Osteoblast (primary cell): ENCODE measurements around the gene SALL1. TPM values are rescaled to one million over a fixed set of nuclear protein-coding genes. Genes with fewer than 3 reads are reported as not detected.

Source experiments
- DNase-seq: peaks from one replicate; pipeline ENCODE4 v3.0.0; 2011; ENCODE audit warnings: low spot score, mixed read lengths; ENCODE audit not compliant: insufficient read length; ENCODE audit errors: missing footprints
- H2AFZ ChIP-seq: 2 replicates; pipeline ENCODE4 v1.6.0; 2011; ENCODE audit warnings: mild to moderate bottlenecking, low read length
- H3K27ac ChIP-seq: 2 replicates; pipeline ENCODE4 v1.5.1; 2011; ENCODE audit warnings: mild to moderate bottlenecking, low read depth, low read length, moderate library complexity
- H3K27me3 ChIP-seq: 2 replicates; pipeline ENCODE4 v1.6.0; 2012; ENCODE audit warnings: mild to moderate bottlenecking, control low read depth, inconsistent platforms, low read length, moderate library complexity; ENCODE audit not compliant: insufficient read depth
- H3K36me3 ChIP-seq: 2 replicates; pipeline ENCODE4 v1.5.1; 2011; ENCODE audit warnings: mild to moderate bottlenecking, low read length, control low read depth, moderate library complexity; ENCODE audit not compliant: insufficient read depth
- H3K4me1 ChIP-seq: 2 replicates; pipeline ENCODE4 v1.5.1; 2011; ENCODE audit warnings: mild to moderate bottlenecking, low read length, control low read depth, moderate library complexity; ENCODE audit not compliant: insufficient read depth
- H3K4me2 ChIP-seq: 2 replicates; pipeline ENCODE4 v1.6.0; 2011; ENCODE audit warnings: mild to moderate bottlenecking, low read length; ENCODE audit not compliant: insufficient read depth
- H3K4me3 ChIP-seq: fragments of 200-600 bp; sonication (generic); 3 replicates; pipeline ENCODE4 v1.5.1; 2012; ENCODE audit warnings: mild to moderate bottlenecking, low read length, inconsistent platforms; ENCODE audit not compliant: insufficient read depth
- H3K79me2 ChIP-seq: 2 replicates; pipeline ENCODE4 v1.6.0; 2012; ENCODE audit warnings: mild to moderate bottlenecking, low read length, control low read depth, inconsistent platforms; ENCODE audit not compliant: insufficient read depth
- H3K9me3 ChIP-seq: 2 replicates; pipeline ENCODE4 v1.5.1; 2011; ENCODE audit warnings: low read depth, low read length, control low read depth
- H4K20me1 ChIP-seq: 2 replicates; pipeline ENCODE4 v1.6.0; 2012; ENCODE audit warnings: mild to moderate bottlenecking, low read length, control low read depth; ENCODE audit not compliant: insufficient read depth
- total RNA-seq: library from RNA; depleted of rRNA; stranded (reverse); fragments of >200 nt; gene quantifications from 2 replicates; pipeline ENCODE4 v1.2.3, GENCODE V29; 2012
- TF ChIP-seq, protein P1 (sequence below): IDR thresholded peaks from 2 replicates; pipeline ENCODE4 v1.5.1; 2011; ENCODE audit warnings: mild to moderate bottlenecking, low read depth, low read length, moderate library complexity; ENCODE audit errors: extremely low read depth

SALL1 gene
- total RNA-seq, 1 donor: under 0.01 TPM

DNA sequence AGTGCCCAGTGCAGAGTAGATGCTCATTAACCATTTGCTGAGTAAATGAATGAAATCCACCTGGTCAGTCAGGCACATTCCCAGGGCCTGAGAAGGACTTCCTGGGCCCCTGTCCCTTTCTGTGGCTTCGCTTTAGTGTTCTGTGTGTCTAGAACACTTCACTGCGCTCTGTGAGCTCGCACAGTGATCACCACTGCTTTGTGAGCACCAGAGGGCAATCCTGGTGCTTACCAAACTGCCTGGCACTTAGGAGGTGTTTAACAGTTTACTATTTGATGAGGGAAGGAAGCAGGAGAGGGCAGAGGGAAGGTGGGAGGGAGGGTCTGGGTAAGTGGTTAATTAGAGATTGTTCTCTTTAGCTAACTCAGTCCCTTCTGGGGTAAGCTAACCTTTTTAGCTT lies 26.2 kb downstream of the SALL1 start:
- no peaks in the 10 kb centered on the region for H3K9me3 ChIP-seq
- H3K4me3 ChIP-seq: no peak overlapping the region
- TF ChIP-seq, protein P1, sequence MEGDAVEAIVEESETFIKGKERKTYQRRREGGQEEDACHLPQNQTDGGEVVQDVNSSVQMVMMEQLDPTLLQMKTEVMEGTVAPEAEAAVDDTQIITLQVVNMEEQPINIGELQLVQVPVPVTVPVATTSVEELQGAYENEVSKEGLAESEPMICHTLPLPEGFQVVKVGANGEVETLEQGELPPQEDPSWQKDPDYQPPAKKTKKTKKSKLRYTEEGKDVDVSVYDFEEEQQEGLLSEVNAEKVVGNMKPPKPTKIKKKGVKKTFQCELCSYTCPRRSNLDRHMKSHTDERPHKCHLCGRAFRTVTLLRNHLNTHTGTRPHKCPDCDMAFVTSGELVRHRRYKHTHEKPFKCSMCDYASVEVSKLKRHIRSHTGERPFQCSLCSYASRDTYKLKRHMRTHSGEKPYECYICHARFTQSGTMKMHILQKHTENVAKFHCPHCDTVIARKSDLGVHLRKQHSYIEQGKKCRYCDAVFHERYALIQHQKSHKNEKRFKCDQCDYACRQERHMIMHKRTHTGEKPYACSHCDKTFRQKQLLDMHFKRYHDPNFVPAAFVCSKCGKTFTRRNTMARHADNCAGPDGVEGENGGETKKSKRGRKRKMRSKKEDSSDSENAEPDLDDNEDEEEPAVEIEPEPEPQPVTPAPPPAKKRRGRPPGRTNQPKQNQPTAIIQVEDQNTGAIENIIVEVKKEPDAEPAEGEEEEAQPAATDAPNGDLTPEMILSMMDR: no peak
- no peaks in the 10 kb centered on the region for H3K4me1 ChIP-seq
- H3K4me2 ChIP-seq: no peak overlapping the region
- no peaks in the 10 kb centered on the region for H4K20me1 ChIP-seq
- DNase-seq: no peak
- no peak overlapping the region for H3K27ac ChIP-seq
- H2AFZ ChIP-seq: no peak overlapping the region
- no peaks in the 10 kb centered on the region for H3K36me3 ChIP-seq
- H3K27me3 ChIP-seq: no peaks in the 10 kb centered on the region
- H3K79me2 ChIP-seq: no peaks in the 10 kb centered on the region

DNA sequence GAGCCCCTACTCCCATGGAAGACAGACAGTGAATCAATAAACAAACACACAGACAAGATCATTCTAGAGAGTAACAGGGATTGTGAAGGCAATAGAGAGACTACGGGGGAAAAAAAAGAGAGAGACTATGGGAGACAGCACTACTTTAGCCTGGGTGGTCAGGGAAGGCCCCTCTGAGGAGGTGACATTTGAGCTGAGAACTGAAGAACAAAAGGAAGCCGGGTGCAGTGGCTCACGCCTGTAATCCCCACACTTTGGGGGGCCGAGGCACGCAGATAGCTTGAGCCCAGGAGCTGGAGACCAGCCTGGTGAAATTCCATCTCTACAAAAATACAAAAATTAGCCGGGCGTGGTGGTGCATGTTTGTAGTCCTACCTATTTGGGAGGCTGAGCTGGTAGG lies 29.2 kb downstream of the SALL1 start:
- Histone ChIP-seq H3K27ac (no peak overlapping the region), H3K79me2 (no peaks in the 10 kb centered on the region), H3K27me3 (no peaks in the 10 kb centered on the region)

DNA sequence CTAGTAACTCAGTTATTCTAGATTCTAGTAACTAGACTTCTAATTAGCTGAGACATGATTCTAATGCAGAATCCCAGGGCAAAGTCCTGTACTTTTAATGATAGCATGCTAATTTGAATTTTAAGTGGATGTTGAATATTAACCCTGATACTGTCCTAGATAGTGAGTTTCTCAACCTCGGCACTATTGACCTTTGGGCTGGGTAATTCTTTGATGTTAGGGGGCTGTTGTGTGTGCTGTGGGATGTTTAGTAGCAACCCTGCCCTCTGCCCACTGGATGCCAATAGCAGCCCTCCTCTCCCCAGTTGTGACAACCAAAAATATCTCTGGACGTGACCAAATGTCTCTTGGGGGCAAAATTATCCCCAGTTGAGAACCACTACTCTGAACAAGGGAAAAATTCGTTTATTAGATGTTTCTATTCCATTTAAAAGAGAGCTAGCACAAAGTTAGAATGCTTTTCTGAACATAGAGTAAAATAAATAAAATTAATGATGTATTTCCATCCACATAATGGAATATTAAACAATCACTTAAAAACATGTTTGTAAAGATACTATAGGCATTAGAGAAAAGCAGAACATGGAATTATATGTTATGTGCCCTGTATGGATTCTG lies 30.2 kb downstream of the SALL1 start:
- no peak for DNase-seq
- H3K27me3 ChIP-seq: no peaks in the 10 kb centered on the region
- H3K4me2 ChIP-seq: no peak overlapping the region
- H3K36me3 ChIP-seq: no peaks in the 10 kb centered on the region
- no peaks in the 10 kb centered on the region for H3K4me1 ChIP-seq
- no peak overlapping the region for H2AFZ ChIP-seq
- no peaks in the 10 kb centered on the region for H4K20me1 ChIP-seq
- TF ChIP-seq, protein P1: no peak
- H3K27ac ChIP-seq: no peak overlapping the region
- H3K4me3 ChIP-seq: no peak overlapping the region
- H3K79me2 ChIP-seq: no peaks in the 10 kb centered on the region
- H3K9me3 ChIP-seq: no peaks in the 10 kb centered on the region

More for the DNA sequence above, 29.2 kb downstream of the SALL1 start:
- H3K4me1 ChIP-seq: no peaks in the 10 kb centered on the region
- H4K20me1 ChIP-seq: no peaks in the 10 kb centered on the region
- no peak overlapping the region for H2AFZ ChIP-seq
- no peaks in the 10 kb centered on the region for H3K36me3 ChIP-seq
- H3K4me3 ChIP-seq: no peak overlapping the region
- DNase-seq: no peak
- TF ChIP-seq, protein P1: no peak
- H3K9me3 ChIP-seq: no peaks in the 10 kb centered on the region
- H3K4me2 ChIP-seq: no peak overlapping the region

DNA sequence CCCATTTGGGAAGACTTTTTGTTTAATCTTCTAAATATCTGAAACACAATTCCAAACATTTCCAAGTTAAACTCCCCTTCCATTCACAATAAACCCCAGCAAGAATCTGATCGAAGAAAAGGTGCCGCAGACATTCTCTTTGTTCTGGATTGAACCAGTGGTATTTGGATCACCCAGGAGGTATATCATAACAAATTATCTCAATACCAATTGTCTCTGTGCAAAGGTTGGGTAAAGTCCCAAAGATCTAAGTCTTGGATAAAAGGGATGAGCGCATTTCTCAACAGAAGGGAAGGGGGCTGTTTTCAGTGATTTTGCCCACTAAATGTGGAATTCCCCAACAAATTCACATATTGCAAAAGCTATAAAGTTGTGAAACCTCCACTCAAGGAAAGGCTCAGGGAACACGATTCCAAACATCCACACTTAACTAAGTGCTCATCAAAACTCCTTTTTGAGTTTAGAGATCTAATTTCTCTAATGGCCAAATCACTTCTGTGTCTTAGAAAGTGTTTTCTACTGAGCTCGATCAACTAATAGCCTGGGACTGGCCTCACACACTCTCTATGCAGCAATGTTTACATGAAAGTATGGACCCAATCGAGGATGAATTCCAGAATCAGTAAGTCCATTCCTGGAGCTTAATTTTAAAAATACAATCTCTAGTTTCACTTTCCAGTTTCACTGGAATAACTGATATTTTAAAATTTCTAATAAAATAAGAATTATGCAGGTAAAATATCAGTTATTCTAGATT lies 30.9 kb downstream of the SALL1 start:
- no peaks in the 10 kb centered on the region for H3K27me3 ChIP-seq
- no peak for DNase-seq
- no peaks in the 10 kb centered on the region for H3K9me3 ChIP-seq
- no peaks in the 10 kb centered on the region for H3K79me2 ChIP-seq
- no peaks in the 10 kb centered on the region for H3K4me1 ChIP-seq
- TF ChIP-seq, protein P1: no peak
- H3K27ac ChIP-seq: no peak overlapping the region
- no peaks in the 10 kb centered on the region for H3K36me3 ChIP-seq
- H3K4me3 ChIP-seq: no peak overlapping the region
- H3K4me2 ChIP-seq: no peak overlapping the region
- H4K20me1 ChIP-seq: no peaks in the 10 kb centered on the region
- no peak overlapping the region for H2AFZ ChIP-seq
